Measurements from ENCODE around the gene ASB2.
A peak's percentile ranks its signal among the peaks of the same experiment; 100 is the strongest.

The ASB2 gene

DNA sequence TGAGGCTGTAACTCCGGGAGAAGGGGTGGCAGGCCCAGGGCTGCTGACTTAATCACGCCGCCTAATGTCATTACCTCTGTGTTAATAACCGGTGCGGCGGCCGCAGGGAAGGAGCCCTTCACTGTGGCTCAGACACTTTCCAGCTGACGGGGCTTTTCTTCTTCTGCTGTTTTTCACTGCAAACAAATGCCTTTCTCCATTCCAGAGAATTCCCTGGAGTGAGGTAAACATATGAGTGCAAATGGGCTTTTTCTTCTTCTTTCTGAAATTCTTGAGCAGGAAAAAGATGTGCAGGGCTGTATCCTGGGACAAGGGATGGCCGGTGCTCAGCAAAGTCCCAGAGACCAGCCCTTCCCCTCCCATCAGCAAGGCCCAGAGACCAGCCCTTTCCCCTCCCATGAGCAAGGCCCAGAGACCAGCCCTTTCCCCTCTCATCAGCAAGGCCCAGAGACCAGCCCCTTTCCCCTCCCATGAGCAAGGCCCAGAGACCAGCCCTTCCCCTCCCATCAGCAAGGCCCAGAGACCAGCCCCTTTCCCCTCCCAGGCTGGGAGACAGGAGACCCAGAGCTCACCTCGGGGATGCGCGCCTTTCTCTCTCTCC lies 82.6 kb downstream of the ASB2 start:
- H3K27me3 ChIP-seq (ENCODE audit: insufficient read depth, low read depth, severe bottlenecking) = no peaks in the 10 kb centered on the region
- no peak for DNase-seq
- H3K9me3 ChIP-seq (ENCODE audit: severe bottlenecking) = no peaks in the 10 kb centered on the region
- no peaks in the 10 kb centered on the region for H3K36me3 ChIP-seq
- no peak overlapping the region for H3K4me3 ChIP-seq (ENCODE audit: low read depth, low read length)
- TF ChIP-seq, protein P1, sequence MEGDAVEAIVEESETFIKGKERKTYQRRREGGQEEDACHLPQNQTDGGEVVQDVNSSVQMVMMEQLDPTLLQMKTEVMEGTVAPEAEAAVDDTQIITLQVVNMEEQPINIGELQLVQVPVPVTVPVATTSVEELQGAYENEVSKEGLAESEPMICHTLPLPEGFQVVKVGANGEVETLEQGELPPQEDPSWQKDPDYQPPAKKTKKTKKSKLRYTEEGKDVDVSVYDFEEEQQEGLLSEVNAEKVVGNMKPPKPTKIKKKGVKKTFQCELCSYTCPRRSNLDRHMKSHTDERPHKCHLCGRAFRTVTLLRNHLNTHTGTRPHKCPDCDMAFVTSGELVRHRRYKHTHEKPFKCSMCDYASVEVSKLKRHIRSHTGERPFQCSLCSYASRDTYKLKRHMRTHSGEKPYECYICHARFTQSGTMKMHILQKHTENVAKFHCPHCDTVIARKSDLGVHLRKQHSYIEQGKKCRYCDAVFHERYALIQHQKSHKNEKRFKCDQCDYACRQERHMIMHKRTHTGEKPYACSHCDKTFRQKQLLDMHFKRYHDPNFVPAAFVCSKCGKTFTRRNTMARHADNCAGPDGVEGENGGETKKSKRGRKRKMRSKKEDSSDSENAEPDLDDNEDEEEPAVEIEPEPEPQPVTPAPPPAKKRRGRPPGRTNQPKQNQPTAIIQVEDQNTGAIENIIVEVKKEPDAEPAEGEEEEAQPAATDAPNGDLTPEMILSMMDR (IDR thresholded peaks at IDR 0.05; ENCODE audit: low read depth, low read length) = no peak
- H3K27ac ChIP-seq = no peak overlapping the region

DNA sequence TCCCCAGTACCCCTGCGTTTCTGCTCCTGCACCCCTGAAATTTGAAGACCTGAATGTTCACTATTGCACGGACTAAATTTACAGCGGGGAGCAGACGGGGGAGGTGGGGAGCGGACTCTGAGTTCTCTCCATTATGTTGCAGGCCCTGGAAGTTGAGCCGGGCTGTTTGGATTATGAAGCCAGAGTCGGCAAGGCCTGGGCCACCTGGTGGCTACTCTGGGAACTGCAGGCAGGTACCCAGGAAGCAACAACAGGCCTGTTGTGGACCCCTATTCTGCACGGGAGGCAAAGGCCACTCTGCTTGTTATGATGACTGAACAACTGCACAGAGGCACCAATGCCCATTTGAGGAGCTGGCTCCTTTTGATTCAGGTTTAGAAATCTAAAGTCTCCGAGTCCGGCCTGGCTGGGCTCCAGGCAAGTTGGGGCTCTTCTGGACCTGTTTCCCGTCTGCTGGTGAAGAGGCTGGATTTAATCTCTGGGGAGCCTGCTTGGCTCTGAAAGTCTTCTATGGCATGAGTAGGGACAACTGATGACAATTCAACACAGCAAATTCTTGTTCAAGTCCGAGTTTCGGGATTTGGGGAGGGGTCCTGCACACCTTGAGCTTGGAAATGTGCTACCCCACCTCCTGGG lies 83.3 kb downstream of the ASB2 start:
- Histone ChIP-seq H3K4me3 (ENCODE audit: low read depth, low read length) (no peak overlapping the region), H3K27me3 (ENCODE audit: insufficient read depth, low read depth, severe bottlenecking) (no peaks in the 10 kb centered on the region), H3K9me3 (ENCODE audit: severe bottlenecking) (no peaks in the 10 kb centered on the region), H3K27ac (peak overlapping the region; percentile 41), H3K36me3 (no peaks in the 10 kb centered on the region)
- peak; percentile 87 for DNase-seq
- TF ChIP-seq, protein P1 (IDR thresholded peaks at IDR 0.05; ENCODE audit: low read depth, low read length) = peak; percentile 92

DNA sequence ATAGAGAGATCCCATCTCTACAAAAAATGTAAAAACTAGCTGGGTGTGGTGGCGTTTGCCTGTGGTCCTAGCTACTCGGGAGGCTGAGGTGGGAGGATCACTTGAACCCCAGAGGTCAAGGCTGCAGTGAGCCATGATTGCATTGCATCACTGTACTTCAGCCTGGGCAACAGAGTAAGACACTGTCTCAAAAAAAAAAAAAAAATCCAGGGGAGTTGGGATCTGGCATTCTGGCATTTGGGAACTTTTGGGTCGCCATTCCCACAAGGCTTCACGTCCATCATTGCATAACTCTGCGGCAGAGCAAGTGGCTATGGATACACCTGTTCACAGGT lies 83.9 kb downstream of the ASB2 start:
- DNase-seq = no peak
- Histone ChIP-seq H3K36me3 (no peaks in the 10 kb centered on the region), H3K27ac (no peak overlapping the region), H3K9me3 (ENCODE audit: severe bottlenecking) (no peaks in the 10 kb centered on the region), H3K27me3 (ENCODE audit: insufficient read depth, low read depth, severe bottlenecking) (no peaks in the 10 kb centered on the region), H3K4me3 (ENCODE audit: low read depth, low read length) (no peak overlapping the region)
- TF ChIP-seq, protein P1 (IDR thresholded peaks at IDR 0.05; ENCODE audit: low read depth, low read length) = no peak

DNA sequence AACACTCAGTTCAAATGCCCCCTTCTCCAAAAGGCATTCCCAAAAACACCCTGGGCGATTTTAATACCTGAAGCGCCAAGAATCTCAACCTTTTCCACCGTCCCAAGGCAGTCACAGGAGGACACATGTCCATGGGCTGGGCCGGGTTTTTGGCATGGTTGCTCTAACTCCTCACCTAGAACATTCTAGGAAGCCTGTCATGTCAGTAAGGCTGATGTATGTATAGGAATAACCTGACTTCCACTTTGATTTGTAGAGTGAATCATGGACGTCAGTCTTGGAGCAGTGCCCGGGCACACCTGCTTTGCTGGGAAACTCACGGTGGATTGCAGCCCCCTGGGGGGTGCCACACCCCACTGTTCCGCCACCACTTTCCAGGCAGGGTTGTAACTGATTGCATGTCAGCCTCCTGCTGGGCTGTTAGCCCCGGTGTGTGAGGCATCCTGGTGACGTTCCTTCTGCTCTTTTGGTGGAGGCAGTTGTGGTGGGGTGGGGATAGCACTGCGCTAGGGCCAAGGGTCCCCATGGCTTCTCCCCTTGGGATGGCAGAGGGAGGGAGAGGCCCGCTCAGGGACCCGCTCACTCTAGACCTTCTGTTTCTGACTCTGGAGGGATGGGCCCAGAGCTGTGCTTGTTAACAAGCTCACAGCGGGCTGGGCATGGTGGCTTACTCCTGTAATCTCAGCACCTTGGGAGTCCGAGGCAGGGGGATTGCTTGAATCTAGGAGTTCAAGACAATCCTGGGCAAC lies 84.4 kb downstream of the ASB2 start:
- Histone ChIP-seq H3K27me3 (ENCODE audit: insufficient read depth, low read depth, severe bottlenecking) (no peaks in the 10 kb centered on the region), H3K36me3 (no peaks in the 10 kb centered on the region), H3K9me3 (ENCODE audit: severe bottlenecking) (no peaks in the 10 kb centered on the region), H3K27ac (no peak overlapping the region), H3K4me3 (ENCODE audit: low read depth, low read length) (no peak overlapping the region)
- TF ChIP-seq, protein P1 (IDR thresholded peaks at IDR 0.05; ENCODE audit: low read depth, low read length) = no peak
- no peak for DNase-seq

DNA sequence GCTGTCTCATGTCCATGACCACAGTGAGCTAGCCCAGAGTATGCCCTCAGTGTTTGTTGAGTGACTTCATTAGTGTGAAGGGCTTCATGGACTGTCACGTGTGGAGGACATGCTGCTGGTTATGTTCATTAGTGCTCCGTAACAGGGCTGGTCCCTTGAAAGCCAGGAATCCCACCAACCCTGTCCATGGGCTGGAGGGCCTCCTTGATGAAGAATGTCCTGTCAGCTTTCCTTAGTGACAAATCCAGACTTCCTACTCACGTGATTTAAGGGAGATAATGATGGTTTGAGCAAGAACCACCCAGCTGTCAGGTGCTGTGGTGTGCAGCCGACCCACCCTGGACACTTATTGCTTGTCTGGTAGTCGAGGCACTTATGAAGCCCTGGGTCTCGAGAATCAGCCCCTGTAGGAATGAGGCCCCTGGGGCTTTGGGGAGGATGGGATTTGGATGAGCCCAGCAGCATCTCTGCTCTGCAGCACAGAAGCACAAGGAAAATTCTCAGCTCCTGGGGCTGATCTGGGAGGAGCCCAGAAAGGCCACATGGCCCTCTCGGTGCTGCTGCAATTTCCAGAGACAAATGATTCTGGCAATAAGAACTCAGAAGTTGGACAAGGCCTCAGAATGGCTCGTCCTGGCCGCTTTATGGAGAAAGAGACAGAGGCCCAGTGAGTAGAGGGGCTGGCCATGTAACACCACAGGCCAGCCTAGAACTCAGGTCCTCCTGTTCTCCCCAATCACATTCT lies 86.5 kb downstream of the ASB2 start:
- Histone ChIP-seq H3K27me3 (ENCODE audit: insufficient read depth, low read depth, severe bottlenecking) (no peaks in the 10 kb centered on the region), H3K9me3 (ENCODE audit: severe bottlenecking) (no peaks in the 10 kb centered on the region), H3K36me3 (no peaks in the 10 kb centered on the region), H3K27ac (no peak overlapping the region), H3K4me3 (ENCODE audit: low read depth, low read length) (no peak overlapping the region)
- no peak for DNase-seq
- TF ChIP-seq, protein P1 (IDR thresholded peaks at IDR 0.05; ENCODE audit: low read depth, low read length) = no peak
